Measurements from ENCODE around the gene PSD4. TPM values are rescaled to one million over a fixed set of nuclear protein-coding genes. Genes with fewer than 3 reads are reported as not detected.
A peak's percentile ranks its signal among the peaks of the same experiment; 100 is the strongest.

The PSD4 gene
- total RNA-seq, 2 donors from 2014 or later: 5.8 to 10.5 TPM

DNA sequence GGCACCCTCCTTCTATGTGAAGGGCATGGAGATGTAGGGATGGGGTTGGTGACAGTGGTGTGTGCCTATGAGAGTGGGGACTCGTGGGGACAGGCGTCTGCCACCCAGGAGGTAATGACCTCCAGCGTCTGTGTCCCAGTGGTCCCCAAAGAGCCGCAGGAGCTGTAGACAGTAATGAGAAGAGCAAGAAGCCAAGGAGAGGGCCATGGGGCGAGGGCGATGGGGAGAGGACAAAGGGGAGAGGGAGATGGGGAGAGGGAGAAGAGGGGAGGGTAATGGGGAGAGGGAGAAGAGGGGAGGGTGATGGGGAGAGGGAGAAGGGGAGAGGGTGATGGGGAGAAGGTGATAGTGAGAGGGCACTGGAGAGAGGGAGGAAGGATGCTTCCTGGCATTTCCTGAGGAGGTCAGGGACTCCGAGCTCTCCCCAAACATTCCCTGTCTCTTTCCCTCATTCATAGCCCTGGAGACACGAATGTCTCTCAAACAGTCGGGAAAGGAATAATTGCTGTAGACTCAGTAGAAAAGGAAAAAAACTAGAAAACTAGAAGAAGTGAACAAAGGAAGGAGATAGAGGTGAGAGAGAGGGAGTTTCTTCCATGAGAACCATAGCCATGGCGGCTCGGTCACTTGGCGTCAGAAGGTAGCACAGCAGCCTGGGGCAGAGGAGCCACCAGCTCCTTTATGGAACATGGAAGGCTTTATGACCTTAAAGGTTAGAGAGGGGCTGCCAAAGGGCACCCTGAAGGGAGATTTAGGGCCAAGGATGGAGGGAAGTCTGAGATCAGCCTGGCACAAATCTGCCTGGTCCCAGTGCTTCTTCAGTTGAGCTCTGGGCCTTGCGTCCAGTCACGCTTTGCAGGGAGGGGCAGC lies 39.5 kb downstream of the PSD4 start:
- peak; percentile 67 for DNase-seq (ENCODE audit: low spot score)
- intact Hi-C loops (cut with DNase I): no loop called here

DNA sequence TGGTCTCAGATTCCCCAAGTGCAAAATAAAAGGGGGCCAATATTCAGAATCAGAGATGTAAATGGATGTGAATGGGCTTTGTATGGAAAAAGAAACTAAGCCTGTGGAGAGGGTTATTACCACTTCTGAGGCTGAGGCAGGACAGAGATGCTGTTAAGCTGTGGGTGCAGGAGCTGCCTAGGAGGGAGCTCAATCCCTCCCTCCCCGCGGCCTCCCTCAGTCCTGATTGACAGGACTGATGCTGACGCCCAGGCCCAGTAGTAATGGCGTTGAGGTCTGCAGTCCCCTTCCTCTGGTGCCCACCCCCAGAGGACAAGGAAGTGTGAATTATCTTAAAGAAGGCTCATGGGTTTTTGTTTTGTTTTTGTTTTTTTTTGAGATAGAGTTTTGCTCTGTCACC lies 40.4 kb downstream of the PSD4 start:
- no peak for DNase-seq (ENCODE audit: low spot score)
- intact Hi-C loops (cut with DNase I): no loop called here

DNA sequence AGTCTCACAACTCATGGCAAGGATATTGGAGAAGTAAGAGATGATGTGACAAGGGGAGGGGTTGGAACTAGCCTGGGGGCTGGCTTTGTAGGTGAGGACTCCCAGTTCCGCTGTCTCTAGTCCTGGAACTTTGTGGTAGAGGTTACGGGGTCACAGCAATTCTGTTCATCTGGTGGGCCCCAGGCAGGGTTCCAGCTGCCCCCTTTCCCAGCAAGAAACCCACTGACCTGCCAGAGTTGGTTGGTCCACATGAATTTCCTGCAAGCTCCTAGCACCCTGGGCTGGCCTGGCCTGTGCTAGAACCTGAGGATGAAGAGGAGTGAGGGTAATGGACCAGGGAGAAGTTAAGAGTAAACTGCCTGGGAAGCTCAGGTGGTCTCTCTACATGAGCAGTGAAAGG lies 41.3 kb downstream of the PSD4 start:
- intact Hi-C loops (cut with DNase I): no loop called here
- DNase-seq (ENCODE audit: low spot score): no peak

DNA sequence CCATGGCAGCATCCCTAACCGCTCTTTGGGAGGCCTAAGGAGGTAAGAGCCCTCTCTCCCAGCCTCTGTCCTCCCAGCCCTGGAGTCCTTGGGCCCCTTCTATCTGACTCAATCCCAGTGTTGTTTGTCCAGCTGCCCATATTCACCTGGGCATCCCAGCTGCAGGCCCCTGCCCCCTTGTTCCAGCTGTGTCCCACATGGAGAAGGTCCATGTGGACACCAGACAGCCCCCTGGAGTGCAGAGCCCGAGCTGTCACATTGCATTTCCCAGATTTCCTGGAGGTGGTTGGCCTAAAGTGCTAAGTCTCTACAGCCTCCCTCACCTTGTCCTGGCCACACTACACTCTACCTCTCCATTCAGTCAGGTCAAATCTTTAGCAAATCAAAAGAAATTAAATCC lies 42.5 kb downstream of the PSD4 start:
- intact Hi-C loops (cut with DNase I): no loop called here
- peak; percentile 65 for DNase-seq (ENCODE audit: low spot score)

DNA sequence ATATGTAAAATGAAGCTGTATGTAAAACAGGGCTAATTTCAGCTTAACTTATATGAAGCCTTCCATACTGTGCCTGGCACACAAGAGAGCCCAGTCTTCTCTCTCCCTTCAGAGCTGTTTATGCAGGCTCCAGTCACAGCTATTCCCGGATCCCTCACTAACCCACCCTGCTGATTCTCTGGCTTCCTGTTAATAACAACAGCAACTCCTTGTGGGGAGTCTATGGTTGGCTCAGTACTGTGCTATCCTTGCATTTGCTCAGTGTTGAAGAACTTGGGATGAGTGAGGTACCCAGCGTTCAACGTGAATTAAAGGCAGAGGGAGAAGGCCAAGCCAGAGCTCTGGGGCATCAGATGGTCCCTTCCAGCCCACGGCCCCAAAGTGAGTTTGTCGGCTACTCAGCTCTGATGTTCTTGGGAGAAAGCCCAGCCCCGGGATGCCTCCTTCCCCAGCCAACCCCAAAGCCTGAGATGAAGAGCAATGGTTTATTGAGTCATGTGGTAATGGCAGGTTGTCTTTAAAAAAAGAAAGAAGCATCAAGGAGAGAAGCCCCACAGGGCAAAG lies 43.2 kb downstream of the PSD4 start:
- intact Hi-C loops (cut with DNase I): no loop called here
- peak; percentile 73 for DNase-seq (ENCODE audit: low spot score)

DNA sequence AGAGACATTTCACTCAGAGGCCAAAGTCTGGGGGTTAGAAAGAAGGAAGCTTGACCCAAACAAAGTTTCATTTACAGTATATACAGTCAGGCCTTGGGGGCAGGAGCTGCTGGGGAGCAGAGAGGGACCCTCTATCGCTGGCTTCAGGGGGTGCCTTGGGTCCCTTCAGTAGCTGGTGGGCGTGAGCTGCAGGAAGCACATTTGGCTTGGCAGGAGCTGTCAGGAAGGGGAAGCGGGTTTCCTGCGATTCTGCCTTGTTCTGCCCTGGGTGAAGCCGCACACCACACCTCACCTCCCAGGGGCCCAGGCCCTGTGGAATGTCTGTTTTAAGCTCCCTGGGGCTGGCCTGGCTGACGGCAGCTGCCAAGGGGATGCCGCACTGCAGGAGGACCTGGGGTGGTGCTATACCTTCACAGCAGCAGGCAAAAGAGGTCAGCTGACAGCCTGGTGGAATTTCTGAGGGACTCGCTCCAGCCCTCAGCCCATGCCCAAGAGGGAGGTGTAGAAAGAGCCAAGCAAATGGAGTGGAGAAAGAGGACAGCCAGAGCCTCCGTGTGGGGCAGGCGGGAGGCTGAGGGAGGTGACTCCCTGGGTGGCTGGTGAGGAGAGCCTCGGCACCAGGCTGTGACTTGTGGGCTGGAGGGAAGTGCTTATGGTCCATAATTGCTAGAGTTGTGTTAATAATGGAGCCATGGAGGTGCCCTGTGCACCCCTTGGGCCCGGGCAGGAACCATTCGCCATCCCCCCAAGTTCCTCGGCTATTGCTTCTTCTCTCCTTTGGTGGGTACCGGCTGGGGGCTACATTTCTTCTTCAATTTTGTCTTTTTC lies 43.9 kb downstream of the PSD4 start:
- peak; percentile 71 for DNase-seq (ENCODE audit: low spot score)
- intact Hi-C loops (cut with DNase I): no loop called here

DNA sequence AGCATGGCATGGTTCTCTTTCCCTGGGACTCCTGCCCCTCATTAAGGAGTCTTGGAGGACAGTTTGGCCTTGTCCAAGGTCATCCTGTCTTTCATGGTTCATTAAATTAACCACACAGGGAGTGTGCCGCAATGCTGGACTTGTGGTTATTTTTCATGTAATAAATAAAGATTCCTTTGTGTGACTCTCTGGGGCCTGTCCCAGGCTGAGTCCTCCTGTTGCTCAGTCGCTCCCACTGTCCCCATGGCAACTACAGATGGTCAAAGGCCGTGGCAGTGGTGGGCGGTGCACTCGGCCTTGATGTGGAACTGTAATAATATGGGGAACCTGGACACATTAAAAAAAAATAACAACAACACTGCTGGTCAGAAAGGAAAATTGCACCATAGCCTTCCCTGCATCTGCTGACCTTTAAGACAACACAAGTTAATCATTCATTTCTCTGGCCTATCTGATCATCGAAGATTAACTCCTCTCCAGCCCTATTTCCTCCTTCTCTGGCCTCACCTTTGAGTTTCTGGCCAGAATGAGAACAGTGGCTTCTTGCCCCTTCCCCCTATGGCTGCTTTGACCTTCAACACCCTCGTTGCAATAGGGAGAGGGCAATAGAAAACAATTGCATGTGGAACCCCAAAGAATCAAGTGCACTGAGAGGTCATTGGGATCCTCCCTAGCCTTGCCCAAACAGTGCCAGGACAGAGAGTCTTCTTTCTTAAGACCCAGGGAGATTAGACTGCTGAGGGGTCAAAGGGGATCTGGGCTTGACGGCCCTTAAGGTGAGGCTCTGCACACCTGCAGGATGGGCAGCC lies 44.7 kb downstream of the PSD4 start:
- intact Hi-C loops (cut with DNase I): no loop called here
- peak; percentile 86 for DNase-seq (ENCODE audit: low spot score)

DNA sequence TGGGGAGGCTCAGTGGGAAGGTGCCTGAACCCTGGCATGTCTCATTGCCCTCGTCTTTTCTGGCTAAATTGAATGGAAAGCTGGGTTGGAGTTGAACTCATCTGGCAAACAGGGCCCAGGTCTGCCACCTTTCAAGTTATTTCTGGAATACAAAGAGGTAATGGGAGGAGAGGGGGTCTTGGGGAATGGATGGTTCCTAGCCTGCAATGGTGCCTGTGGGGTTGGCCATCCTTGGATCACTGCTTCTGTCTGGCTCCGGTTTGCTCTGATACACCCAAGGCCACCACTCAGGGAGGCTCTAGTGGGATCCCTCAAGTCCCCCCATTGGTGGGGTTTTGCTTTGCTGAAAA lies 45.3 kb downstream of the PSD4 start:
- intact Hi-C loops (cut with DNase I): no loop called here
- DNase-seq (ENCODE audit: low spot score): peak; percentile 42

DNA sequence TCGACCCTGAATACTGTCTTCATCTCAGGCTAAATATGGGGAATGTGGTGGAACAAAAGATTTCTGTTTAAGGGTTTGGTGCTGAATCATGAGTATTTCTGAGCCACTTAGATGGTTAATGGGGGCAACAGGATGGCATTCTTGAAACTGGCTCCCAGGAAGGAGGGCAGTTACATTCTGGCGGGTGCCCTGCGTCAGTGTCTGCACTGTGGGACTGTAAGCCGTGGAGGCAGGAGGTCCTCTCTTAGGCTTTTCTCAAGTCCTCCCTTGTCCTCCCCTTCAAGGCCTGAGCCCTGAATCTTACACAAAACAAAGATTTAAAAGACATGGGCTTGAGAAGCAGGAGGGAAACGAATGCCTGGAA lies 45.7 kb downstream of the PSD4 start:
- DNase-seq (ENCODE audit: low spot score): peak; percentile 42
- intact Hi-C loops (cut with DNase I): no loop called here

DNA sequence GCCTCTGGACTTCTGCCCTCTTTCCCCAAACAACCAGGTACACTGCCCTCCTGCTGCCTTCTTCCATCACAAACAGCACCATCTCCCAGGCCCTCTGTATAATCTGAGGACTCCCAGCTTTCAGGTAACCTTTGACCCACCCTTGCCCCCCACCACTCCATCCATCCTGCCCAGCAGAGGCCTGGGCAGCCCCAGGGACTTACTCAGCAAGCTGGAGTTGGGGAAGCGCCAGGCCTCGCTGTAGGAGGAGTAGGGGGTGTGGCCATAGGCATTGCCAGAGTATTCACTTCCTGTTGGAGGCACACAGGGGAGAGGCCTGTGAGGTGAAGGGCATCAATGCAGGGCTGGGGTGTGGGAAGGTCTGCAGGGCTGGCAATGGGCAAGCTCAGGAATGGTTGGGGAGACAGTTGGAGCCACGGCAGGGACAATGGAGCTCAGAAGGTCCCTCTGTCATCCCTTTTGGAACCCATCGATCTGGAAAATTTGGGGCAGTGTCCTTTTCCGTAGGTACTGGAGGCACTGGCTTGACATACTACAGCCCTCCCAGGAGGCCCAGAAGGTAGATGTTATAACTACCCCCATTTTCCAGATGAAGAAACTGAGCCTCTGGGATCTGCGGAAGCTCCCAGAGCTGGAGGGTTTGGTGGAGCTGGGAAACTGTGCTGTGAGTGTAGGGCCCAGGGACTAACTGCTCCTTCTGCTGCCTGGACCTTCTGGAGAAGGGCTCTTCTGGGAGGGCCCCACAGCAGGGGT lies 46.3 kb downstream of the PSD4 start:
- intact Hi-C loops (cut with DNase I): no loop called here
- peak; percentile 90 for DNase-seq (ENCODE audit: low spot score)

DNA sequence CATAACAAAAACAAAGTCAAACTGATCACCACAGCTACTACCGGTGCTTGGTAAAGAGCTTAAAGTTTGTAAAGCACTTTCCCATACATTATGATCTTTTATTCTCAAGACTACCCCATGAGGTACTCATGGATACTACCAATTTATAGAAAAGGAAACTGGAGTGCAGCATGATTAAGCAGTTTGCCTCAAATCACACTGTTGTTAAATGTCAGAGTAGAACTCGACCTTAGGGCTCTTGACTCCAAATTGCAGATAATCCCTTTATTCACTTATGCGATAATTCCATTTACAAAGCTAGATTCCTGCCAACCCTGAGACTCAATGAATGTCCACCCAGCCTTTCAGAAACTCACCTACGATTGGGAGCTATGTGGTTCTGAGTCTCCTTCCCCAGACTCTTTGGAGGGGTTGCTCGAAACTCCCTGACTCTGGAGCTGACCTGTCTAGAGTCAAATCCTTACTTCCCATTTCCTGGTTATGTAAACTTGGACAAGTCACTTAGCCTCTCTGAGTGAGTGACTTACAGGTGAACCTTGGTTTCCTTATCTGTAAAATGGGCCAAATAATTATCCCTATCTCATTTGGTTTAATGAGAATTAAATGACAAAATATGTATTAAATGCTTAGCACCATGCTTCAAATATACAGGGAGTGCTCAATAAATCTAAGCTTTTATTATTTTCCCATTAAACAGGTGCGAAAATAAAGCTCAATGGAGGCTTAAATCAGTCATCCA lies 47.4 kb downstream of the PSD4 start:
- no peak for DNase-seq (ENCODE audit: low spot score)
- intact Hi-C loops (cut with DNase I): no loop called here

DNA sequence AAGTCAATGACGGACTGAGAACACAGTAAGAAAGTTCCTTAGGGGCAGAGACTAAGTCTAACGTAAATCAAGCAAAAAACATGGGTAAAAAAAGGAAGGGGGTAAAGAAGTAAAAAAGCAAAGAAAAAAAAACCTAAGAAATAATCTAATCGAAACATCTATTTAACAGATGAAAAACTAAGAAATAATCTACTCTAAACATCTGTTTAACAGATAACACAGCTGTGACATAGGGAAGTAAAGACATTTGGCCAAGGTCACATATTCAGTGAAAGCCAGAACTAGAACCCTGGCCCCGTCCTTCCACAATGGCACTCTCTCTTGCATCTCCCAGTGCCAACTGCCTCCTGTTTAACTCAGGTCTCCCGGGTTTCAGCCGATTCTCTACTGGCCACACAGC lies 48.1 kb downstream of the PSD4 start:
- intact Hi-C loops (cut with DNase I): no loop called here
- DNase-seq (ENCODE audit: low spot score): peak; percentile 5

DNA sequence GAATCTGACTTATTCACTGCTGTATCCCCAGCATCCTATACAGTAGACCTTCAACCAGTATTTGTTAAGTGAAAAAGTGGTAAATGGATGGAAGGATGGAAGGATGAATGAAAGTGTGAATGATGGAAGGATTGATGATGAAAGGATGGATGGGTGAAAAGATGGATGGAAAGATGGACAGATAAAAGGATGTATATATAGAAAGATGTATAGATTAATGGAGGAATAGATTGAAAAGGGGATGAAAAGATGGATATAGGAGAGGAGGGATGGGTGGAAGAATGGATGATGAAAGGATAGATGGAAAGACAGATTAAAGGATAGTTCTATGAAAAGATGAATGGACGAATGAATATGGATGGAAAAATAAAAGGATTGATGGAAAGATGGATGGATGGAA lies 50.0 kb downstream of the PSD4 start:
- no peak for DNase-seq (ENCODE audit: low spot score)
- intact Hi-C loops (cut with DNase I): no loop called here

DNA sequence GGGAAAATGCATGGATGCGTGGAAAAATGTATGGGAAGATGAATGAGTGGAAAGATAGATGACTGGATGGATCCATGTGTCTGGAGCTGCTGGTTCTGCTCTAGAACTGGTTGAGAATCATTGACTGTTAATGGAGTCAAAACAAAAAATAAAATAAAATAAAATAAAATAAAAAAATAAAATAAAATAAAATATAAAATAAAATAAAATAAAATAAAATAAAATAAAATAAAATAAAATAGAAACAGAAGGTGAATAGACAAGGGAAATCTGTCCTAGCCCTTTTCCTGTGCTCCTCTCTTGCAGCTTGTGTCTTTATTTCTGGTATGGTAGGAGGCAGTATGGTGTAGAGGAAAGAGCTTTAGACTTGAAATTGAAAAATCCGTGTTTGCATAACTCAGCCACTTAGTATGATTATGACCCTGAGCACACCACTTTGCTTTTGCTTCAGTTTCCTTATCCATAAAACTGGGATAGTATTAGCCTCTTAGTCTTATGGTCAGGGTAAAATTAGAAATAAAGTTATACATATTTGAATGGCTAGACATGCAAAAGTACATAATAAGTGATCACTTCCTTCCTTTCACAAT lies 51.0 kb downstream of the PSD4 start:
- no peak for DNase-seq (ENCODE audit: low spot score)
- intact Hi-C loops (cut with DNase I): no loop called here

DNA sequence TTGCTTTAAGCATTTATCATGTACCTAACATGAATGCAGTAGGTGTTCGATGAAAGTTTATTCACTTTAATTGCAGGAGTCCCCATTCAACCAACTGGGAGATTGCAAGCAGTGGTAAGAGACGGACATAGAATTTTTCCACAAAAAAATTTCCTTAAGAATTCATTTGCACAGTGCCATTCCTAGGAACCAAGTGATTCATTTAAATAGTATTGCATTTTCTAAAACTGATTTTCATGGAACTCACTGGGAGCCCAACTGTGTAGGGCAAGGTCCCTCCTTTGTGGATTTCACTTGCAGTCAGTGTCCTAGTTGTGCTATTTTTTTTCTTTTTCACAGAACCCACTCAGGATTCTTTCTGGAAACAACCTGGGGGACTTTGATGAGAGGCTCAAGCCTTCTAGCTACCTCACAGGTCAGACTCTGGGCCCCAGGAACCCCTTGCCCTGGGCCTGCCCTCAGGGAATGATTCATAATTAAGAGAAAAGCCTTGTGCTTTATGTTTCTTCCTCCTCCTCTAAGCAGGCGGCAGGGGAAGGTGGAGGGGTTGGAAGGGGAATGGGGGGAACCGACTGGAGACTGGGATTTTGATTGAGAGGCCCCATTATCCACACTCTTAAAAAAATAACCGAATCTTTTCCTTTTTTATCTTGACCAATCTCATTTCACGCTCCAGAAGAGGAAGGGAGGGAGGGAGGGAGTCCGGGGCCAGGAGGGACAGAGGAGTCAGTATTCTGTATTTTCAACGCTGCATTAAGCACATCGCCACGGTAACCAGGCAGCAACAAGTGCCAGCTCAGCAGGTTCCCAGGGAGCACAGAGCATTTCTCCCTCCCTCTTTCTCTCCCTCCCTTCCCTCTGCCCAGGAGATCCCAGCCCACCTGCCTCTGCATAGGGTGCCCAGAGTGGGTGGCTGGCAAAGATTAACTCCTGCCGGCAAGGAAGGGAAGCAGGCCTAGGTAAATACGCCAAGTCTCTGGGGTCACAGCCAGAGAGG lies 51.8 kb downstream of the PSD4 start:
- no peak for DNase-seq (ENCODE audit: low spot score)
- intact Hi-C loops (cut with DNase I): no loop called here

DNA sequence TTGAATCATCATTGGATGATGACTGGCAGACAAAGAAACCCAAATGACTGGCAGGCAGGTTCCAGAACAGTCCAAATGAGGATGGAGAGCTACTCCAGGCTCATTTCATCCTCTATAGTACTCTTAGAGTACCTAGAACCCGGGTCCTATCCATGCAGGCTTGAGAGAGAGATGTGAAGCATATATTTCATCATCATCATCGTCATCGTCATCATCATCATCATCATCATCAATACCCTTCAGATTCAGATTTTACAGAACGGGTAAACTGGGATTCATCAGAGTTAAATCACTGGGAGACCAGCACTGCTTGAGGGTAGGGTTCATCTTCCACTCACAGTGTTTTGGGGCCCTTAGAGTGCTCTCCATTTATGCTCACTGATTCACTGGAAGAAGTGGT lies 52.7 kb downstream of the PSD4 start:
- intact Hi-C loops (cut with DNase I): no loop called here
- no peak for DNase-seq (ENCODE audit: low spot score)

DNA sequence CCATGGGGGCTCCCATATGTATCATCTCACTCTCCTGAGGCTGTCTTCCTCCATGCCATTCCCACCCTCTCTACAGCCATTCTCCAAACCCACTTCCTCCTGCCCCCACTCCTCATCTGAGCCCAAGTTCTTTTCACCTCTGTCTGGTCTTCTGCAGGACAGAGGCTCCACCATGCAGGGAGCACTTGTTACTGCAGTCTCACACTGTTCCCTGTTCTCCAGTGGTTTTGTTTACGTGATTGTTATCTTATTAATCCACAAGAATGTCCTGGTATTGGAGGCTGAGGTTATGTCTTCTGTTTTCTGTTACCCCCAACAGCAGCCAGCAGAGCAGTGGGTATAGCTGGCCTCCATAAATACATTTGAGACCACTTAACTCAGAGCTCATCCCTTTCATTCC lies 53.5 kb downstream of the PSD4 start:
- DNase-seq (ENCODE audit: low spot score): no peak
- intact Hi-C loops (cut with DNase I): no loop called here
